HG02884 (cell line): ENCODE data around the gene LGR6.
"Not testable (repeated sequence)": the region's sequence is repeated elsewhere in the genome, so short reads cannot be mapped to it uniquely, and the experiment has no call there.

Experiments
- ATAC-seq: cut with Tn5 transposase; IDR thresholded peaks from one replicate; pipeline ENCODE4 v1.9.1; 2021; ENCODE audit warnings: mild to moderate bottlenecking, moderate library complexity; ENCODE audit not compliant: unreplicated experiment

LGR6 gene

GRCh38 chr1:202235003-202235660 lies 41.5 kb downstream of the LGR6 start:
- no peak for ATAC-seq

- no peak for ATAC-seq
Observed at GRCh38 chr1:202235856-202236837, 42.5 kb downstream of the LGR6 start.

GRCh38 chr1:202237052-202237451 lies 43.5 kb downstream of the LGR6 start:
- no peak for ATAC-seq

- no peak for ATAC-seq
Observed at GRCh38 chr1:202238914-202239313, 45.3 kb downstream of the LGR6 start.

- not testable (repeated sequence) for ATAC-seq
Observed at GRCh38 chr1:202240226-202240625, 46.6 kb downstream of the LGR6 start.

GRCh38 chr1:202240956-202241355 lies 47.4 kb downstream of the LGR6 start:
- no peak for ATAC-seq

GRCh38 chr1:202241376-202242079 lies 47.9 kb downstream of the LGR6 start:
- ATAC-seq = no peak

GRCh38 chr1:202242080-202242419 lies 48.5 kb downstream of the LGR6 start:
- ATAC-seq = no peak

- ATAC-seq = no peak
Observed at GRCh38 chr1:202243006-202243405, 49.4 kb downstream of the LGR6 start.

GRCh38 chr1:202244841-202245261 lies 51.3 kb downstream of the LGR6 start:
- no peak for ATAC-seq

GRCh38 chr1:202245391-202245790 lies 51.8 kb downstream of the LGR6 start:
- ATAC-seq = no peak

GRCh38 chr1:202247104-202247503 lies 53.5 kb downstream of the LGR6 start:
- ATAC-seq = no peak

- ATAC-seq = no peak
Observed at GRCh38 chr1:202247837-202248795, 54.5 kb downstream of the LGR6 start.

GRCh38 chr1:202248861-202249260 lies 55.3 kb downstream of the LGR6 start:
- ATAC-seq = no peak

GRCh38 chr1:202249436-202249835 lies 55.8 kb downstream of the LGR6 start:
- no peak for ATAC-seq

- no peak for ATAC-seq
Observed at GRCh38 chr1:202249846-202250245, 56.2 kb downstream of the LGR6 start.

- no peak for ATAC-seq
Observed at GRCh38 chr1:202250982-202251381, 57.4 kb downstream of the LGR6 start.

- ATAC-seq = no peak
Observed at GRCh38 chr1:202251424-202252256, 58.0 kb downstream of the LGR6 start.

- no peak for ATAC-seq
Observed at GRCh38 chr1:202252271-202252670, 58.7 kb downstream of the LGR6 start.
